Activated naive CD8-positive, alpha-beta T cell treated with anti-CD3 and anti-CD28 coated beads, Interleukin-2, amount 10 ng/mL, durations not matched to agents 7 days and 5 days (primary cell): ENCODE results near the gene WDR5B. TPM values are rescaled to one million over a fixed set of nuclear protein-coding genes. Genes with fewer than 3 reads are reported as not detected.
A peak's percentile ranks its signal among the peaks of the same experiment; 100 is the strongest.

ENCODE experiments used
- ATAC-seq: fragments of 150-1000 bp; cut with Tn5 transposase; one replicate; pipeline ENCODE4 v1.10.0; 2021; ENCODE audit warnings: low read depth, moderate library complexity
- POLR2A ChIA-PET: fragments of 350-600 bp; sonication (Branson Sonifier 250); formaldehyde crosslinking; loops from one replicate; lab custom pipeline; 2021; ENCODE audit warnings: antibody characterized with exemption; lab: Charles Lee
- DNase-seq: peaks from one replicate; pipeline ENCODE4 v3.0.0; 2021
- H3K27ac Mint-ChIP-seq: one replicate; pipeline ENCODE4 v1.8.0; 2022; ENCODE audit warnings: mild to moderate bottlenecking, mixed read lengths
- H3K27me3 Mint-ChIP-seq: one replicate; pipeline ENCODE4 v1.8.0; 2022; ENCODE audit warnings: mild to moderate bottlenecking, moderate library complexity, mixed read lengths
- H3K36me3 Mint-ChIP-seq: one replicate; pipeline ENCODE4 v1.8.0; 2021; ENCODE audit warnings: mild to moderate bottlenecking, mixed read lengths
- H3K4me1 Mint-ChIP-seq: one replicate; pipeline ENCODE4 v1.8.0; 2021; ENCODE audit warnings: mixed read lengths
- H3K4me3 Mint-ChIP-seq: one replicate; pipeline ENCODE4 v1.8.0; 2022; ENCODE audit warnings: mild to moderate bottlenecking, moderate library complexity, mixed read lengths
- H3K9me3 Mint-ChIP-seq: one replicate; pipeline ENCODE4 v1.8.0; 2021; ENCODE audit warnings: mixed read lengths
- total RNA-seq, 2 experiments: library from RNA; stranded (reverse); gene quantifications; one replicate each; pipeline ENCODE4 v1.2.3, GENCODE V29; 2021

Gene WDR5B
- total RNA-seq, 2 experiments from 2014 or later = 6.6 to 7.6 TPM

DNA sequence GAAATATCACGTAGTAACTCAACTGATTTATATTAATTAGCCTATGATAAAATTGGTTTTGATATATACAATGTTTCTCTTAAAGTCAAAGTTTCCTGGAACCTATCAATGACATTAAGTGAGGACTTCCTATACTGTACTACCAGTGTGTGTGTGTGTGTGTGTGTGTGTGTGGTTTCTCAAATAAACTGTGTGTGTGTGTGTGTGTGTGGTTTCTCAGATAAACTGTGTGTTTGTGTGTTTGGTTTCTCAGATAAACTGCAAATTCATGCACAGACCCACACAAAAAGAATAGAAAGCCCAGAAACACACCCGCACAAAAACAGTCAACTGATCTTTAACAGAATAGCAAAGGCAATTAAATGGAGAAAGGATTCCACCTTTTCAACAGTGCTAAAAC is 14.5 kb upstream of the WDR5B start:
- H3K4me1 Mint-ChIP-seq = peaks cover 2% of the 10 kb centered on the region
- no peaks in the 10 kb centered on the region for H3K9me3 Mint-ChIP-seq
- POLR2A ChIA-PET = interaction anchor here (1.1 kb wide), 1 partner anchor 14 kb away, joined by 3 read pairs; no protein-coding TSS in a partner anchor
- no peak overlapping the region for H3K4me3 Mint-ChIP-seq
- H3K27ac Mint-ChIP-seq = no peak overlapping the region
- no peak for ATAC-seq
- no peak for DNase-seq
- H3K36me3 Mint-ChIP-seq = peaks cover 61% of the 10 kb centered on the region
- H3K27me3 Mint-ChIP-seq = no peaks in the 10 kb centered on the region

DNA sequence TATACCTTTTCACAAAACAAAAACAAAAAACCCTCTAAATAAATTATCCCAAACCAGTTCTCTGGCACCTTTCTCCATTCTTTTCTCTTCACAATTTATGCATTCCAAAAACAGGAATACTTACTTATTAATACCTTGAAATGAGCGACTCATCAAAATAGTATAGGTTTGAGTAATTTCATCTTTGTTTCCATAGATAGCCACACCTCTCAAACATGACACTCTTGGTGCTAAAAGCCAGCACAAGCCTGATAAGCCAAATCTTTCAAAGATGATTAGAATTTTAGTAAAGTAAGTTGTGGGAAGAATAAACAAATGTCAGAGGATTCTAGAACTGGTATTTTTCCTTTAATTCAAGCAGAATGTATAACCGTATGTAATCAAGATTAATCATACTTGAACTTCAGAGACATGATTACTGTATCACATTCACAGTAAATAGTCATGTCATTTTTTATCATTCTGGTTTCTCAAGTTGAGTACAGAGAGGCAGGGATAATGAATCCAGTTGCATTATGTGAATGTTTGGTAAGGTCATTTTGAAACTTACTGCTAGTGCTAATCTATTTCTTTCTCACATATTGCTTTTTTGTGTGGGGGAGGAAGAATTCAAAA is 12.1 kb upstream of the WDR5B start:
- no peaks in the 10 kb centered on the region for H3K9me3 Mint-ChIP-seq
- peaks cover 53% of the 10 kb centered on the region for H3K36me3 Mint-ChIP-seq
- H3K27me3 Mint-ChIP-seq = no peaks in the 10 kb centered on the region
- peaks cover 2% of the 10 kb centered on the region for H3K4me1 Mint-ChIP-seq
- no peak overlapping the region for H3K27ac Mint-ChIP-seq
- ATAC-seq = no peak
- DNase-seq = no peak
- no peak overlapping the region for H3K4me3 Mint-ChIP-seq
- POLR2A ChIA-PET = no interaction called here

DNA sequence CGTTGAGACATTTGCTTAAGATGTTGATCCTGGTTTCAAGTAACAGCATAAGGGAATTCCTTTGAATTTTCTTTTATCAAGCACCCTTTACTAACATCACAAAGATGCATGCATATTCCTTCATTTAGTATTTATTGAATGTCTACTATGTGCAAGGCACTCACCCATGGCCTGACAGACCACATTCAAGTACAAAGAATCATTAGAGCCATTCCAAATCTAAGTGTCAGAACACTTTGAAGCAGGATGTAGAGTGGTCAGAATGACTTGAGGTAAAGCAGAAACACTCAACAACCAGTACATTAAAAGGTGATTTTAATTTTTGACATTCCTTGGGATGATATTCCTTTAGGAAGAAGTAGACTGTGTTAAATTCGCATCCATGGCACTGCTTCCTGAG is 6.0 kb upstream of the WDR5B start:
- peaks cover 7% of the 10 kb centered on the region for H3K4me1 Mint-ChIP-seq
- no peak overlapping the region for H3K4me3 Mint-ChIP-seq
- POLR2A ChIA-PET = no interaction called here
- no peak for DNase-seq
- H3K36me3 Mint-ChIP-seq = peaks cover 30% of the 10 kb centered on the region
- no peaks in the 10 kb centered on the region for H3K9me3 Mint-ChIP-seq
- H3K27ac Mint-ChIP-seq = no peak overlapping the region
- no peaks in the 10 kb centered on the region for H3K27me3 Mint-ChIP-seq
- ATAC-seq = no peak

DNA sequence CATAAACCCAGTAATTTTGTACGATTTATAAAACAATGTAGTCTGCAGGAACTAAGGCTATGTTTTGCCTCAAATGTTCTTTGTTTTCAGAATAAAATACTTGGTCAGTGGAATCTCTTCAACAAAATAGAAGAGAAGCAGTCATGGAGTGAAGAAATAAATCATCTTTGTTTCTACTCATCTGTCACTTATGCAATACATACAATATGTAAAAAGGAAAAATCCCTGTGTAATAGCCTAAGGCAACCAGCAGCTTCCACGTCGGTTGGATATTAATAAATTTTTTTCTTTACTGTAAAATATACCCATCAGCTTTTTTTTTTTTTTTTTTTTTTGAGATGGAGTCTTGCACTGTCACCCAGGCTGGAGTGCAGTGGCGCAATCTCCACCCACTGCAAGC is 5.2 kb upstream of the WDR5B start:
- POLR2A ChIA-PET = interaction anchor here (0.6 kb wide), 1 partner anchor 69 kb away, joined by 3 read pairs; no protein-coding TSS in a partner anchor
- no peaks in the 10 kb centered on the region for H3K9me3 Mint-ChIP-seq
- peaks cover 24% of the 10 kb centered on the region for H3K36me3 Mint-ChIP-seq
- peaks cover 10% of the 10 kb centered on the region for H3K4me1 Mint-ChIP-seq
- no peak overlapping the region for H3K27ac Mint-ChIP-seq
- ATAC-seq (no peak), DNase-seq (no peak)
- H3K27me3 Mint-ChIP-seq = no peaks in the 10 kb centered on the region
- no peak overlapping the region for H3K4me3 Mint-ChIP-seq

DNA sequence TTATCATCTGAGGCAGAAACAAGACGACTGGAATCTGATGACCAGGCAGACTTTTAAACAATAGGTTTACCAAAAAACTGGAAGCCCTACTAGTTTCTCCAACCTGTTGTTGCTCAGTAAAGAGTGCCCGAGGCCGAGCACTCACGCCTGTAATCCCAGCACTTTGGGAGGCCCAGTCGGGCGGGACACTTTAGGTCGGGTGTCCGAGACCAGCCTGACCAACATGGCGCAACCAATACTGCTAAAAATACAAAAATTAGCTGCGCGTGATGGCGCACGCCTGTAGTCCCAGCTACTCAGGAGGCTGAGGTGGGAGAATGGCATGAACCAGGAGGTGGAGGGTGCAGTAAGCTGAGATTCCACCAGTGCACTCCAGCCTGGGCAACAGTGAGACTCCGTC is 1.1 kb upstream of the WDR5B start:
- H3K27ac Mint-ChIP-seq = peak overlapping the region; percentile 98
- peaks cover 21% of the 10 kb centered on the region for H3K36me3 Mint-ChIP-seq
- POLR2A ChIA-PET = interaction anchor here (0.5 to 2.4 kb wide), 11 partner anchors 33 to 871 kb away, joined by 3 to 25 read pairs (median 5); partner anchors contain the start of genes DTX3L, FAM162A, HCLS1 and HSPBAP1
- peaks cover 34% of the 10 kb centered on the region for H3K4me1 Mint-ChIP-seq
- DNase-seq (no peak), ATAC-seq (no peak)
- H3K9me3 Mint-ChIP-seq = no peaks in the 10 kb centered on the region
- no peaks in the 10 kb centered on the region for H3K27me3 Mint-ChIP-seq
- peak overlapping the region; percentile 97 for H3K4me3 Mint-ChIP-seq

DNA sequence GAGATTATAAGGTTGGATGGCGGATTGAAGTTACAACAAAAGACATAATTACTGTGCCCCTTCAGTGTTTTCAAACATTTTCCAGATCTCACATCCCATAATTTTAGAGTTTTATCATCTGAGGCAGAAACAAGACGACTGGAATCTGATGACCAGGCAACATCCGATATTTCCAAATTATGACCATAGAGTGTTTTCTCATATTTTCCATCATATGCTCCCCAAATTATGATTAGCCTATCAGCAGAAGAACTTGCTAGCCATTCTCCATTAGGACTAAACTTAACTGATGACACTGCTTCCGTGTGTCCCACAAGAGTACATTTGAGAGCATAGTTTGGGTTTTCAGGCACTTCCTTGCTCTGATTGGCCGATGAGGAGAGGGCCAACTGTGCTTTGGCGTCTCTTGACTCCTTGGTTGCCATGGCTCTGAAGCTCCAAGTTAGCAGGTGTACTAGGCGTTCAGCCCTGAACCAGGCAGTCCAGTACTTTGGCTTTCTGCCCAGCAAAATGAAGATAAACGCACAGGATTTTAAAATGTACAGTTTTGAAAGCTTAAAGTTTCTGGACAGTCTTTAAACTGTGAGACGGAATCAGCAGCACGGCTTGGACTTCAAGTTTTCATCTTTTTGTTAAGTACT is 638 bp downstream of the WDR5B start:
- peak overlapping the region; percentile 97 for H3K4me3 Mint-ChIP-seq
- H3K9me3 Mint-ChIP-seq = no peaks in the 10 kb centered on the region
- H3K36me3 Mint-ChIP-seq = peaks cover 21% of the 10 kb centered on the region
- H3K27me3 Mint-ChIP-seq = no peaks in the 10 kb centered on the region
- H3K27ac Mint-ChIP-seq = peak overlapping the region; percentile 98
- peaks cover 36% of the 10 kb centered on the region for H3K4me1 Mint-ChIP-seq
- POLR2A ChIA-PET = interaction anchor here (1.0 to 2.3 kb wide), 9 partner anchors 31 to 755 kb away, joined by 3 to 25 read pairs (median 5); partner anchors contain the start of genes FAM162A, HCLS1, HSPBAP1 and KPNA1
- DNase-seq (peak; percentile 38), ATAC-seq (peak; percentile 50)

DNA sequence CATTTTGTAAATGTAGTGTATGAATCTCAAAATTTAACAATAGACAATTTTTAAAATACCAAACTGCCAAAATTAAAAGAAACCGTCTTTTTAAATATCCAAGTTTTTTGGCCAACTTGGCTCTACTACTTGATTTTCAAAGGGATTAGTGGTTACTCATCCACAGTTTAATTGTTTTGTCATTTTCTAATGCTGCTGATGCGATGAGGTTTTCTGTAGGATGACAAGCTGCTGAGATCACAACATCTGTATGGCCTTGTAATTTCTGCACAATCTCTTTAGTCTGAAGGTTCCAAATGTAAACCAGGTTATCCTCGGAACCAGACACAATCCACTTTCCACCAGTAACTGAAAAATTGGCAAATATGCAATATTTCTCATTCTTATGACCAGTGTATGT is 1.5 kb downstream of the WDR5B start:
- Mint-ChIP-seq H3K36me3 (peaks cover 22% of the 10 kb centered on the region), H3K4me1 (peaks cover 36% of the 10 kb centered on the region), H3K4me3 (peak overlapping the region; percentile 97), H3K27ac (peak overlapping the region; percentile 98), H3K27me3 (no peaks in the 10 kb centered on the region), H3K9me3 (no peaks in the 10 kb centered on the region)
- POLR2A ChIA-PET = interaction anchor here (1.6 kb wide), 1 partner anchor 265 kb away, joined by 3 read pairs; no protein-coding TSS in a partner anchor
- no peak for DNase-seq
- ATAC-seq = no peak

DNA sequence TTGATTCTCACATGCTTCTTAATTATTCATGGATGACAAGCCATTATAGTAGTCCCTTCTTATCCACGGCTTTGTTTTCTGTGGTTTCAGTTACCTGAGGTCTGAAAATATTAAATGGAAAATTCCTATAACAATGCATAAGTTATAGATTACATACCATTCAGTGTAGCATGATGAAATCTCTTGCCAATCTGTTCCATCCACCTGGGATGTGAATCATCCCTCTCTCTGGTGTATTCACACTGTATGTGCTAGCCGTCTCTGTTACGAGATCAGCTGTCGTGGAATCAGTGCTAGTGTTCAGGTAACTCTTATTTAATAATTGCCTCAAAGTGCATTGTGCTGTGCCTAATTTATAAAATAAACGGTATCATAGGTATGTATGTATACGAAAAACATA is 5.2 kb downstream of the WDR5B start:
- no peak for ATAC-seq
- no peak for DNase-seq
- peaks cover 32% of the 10 kb centered on the region for H3K36me3 Mint-ChIP-seq

DNA sequence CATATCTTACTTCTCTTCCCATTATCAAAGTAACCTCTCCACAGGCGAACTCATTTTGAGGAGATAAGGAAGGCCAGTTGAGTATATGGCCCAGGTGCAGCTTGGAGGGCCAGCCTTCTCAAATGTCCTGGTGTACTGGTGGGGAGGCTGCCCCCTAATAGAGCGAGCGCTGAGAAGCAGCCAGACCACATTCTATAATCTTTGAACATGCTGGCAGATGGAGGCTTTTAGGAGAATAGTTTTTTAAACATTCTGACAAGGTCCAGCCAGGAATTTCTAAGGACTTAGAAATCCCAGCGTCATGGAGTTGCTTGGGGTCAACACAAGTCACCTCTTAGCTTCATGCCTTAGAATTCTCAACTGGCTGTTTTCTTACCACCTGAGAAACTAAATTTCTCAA is 5.8 kb downstream of the WDR5B start:
- Mint-ChIP-seq H3K9me3 (no peaks in the 10 kb centered on the region), H3K27ac (no peak overlapping the region), H3K4me3 (no peak overlapping the region), H3K27me3 (no peaks in the 10 kb centered on the region), H3K4me1 (peaks cover 27% of the 10 kb centered on the region), H3K36me3 (peaks cover 29% of the 10 kb centered on the region)
- POLR2A ChIA-PET = no interaction called here
- ATAC-seq (no peak), DNase-seq (no peak)

More for the DNA sequence above, 5.2 kb downstream of the WDR5B start:
- Mint-ChIP-seq H3K27ac (no peak overlapping the region), H3K4me3 (no peak overlapping the region), H3K9me3 (no peaks in the 10 kb centered on the region), H3K4me1 (peaks cover 30% of the 10 kb centered on the region), H3K27me3 (no peaks in the 10 kb centered on the region)
- POLR2A ChIA-PET = no interaction called here

DNA sequence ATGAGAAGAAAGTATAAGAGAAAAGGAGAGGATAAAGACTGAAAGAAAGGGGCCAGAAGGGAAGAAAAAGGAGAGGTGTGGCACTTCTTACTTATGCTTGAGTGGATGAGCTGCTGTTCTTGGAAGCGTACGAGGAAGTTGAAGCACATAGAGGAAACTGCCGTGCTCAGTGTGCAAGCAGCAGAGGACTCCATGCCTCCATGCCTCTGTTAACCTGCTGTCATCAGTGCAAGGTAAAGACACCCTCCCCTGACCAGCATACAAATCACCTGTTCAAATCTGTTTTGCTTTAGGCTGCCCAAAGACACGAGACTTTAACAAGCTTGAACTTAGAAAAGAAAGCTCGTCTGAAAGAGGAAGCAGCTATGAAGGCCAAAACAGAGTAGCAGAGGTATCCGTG is 6.4 kb downstream of the WDR5B start:
- ATAC-seq (no peak), DNase-seq (no peak)
- H3K4me3 Mint-ChIP-seq = no peak overlapping the region
- peaks cover 26% of the 10 kb centered on the region for H3K36me3 Mint-ChIP-seq
- peak overlapping the region; percentile 64 for H3K27ac Mint-ChIP-seq
- H3K27me3 Mint-ChIP-seq = no peaks in the 10 kb centered on the region
- peaks cover 20% of the 10 kb centered on the region for H3K4me1 Mint-ChIP-seq
- no peaks in the 10 kb centered on the region for H3K9me3 Mint-ChIP-seq
- POLR2A ChIA-PET = no interaction called here

DNA sequence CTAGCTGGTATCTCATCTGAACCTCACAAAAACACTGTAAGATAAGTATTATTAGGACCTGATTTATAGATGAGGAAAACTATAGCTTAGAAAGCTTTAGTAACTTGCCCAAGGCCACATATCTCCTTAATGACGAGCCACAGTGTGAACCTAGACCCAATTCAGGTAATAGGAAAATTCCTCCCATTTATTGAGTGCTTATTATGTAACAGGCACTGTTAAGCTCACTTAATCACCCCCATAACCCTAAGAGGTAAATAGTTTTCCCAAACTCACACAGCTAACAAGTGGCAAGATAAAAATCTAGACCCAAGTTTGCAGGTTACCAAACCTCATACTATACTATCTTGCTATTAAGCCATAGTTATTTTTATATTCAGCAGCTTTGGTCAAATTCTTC is 7.9 kb downstream of the WDR5B start:
- Mint-ChIP-seq H3K4me3 (no peak overlapping the region), H3K36me3 (peaks cover 34% of the 10 kb centered on the region), H3K9me3 (no peaks in the 10 kb centered on the region), H3K27ac (no peak overlapping the region), H3K4me1 (peaks cover 19% of the 10 kb centered on the region), H3K27me3 (no peaks in the 10 kb centered on the region)
- no peak for DNase-seq
- POLR2A ChIA-PET = no interaction called here
- ATAC-seq = no peak

DNA sequence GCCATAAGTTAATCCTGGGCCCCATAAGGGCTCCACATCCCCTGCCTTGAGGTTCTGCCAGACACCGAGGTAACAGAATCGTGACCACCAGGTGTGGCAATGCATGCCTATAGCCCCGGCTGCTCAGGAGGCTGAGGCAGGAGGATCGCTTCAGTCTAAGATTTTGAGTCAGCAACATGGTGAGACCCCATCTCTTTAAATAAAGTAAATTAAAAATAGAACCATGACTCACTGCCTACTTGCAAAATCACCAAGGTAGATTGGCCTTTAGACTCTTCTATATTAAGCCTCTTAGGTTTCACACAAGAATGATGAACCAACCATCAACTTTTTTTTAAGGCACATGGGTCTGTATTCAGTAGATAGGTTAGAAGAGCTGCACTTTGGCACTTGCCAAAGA is 9.7 kb downstream of the WDR5B start:
- Mint-ChIP-seq H3K4me3 (no peak overlapping the region), H3K27me3 (no peaks in the 10 kb centered on the region), H3K27ac (no peak overlapping the region), H3K4me1 (peaks cover 10% of the 10 kb centered on the region), H3K36me3 (peaks cover 33% of the 10 kb centered on the region), H3K9me3 (no peaks in the 10 kb centered on the region)
- POLR2A ChIA-PET = no interaction called here
- ATAC-seq = no peak
- DNase-seq = no peak

DNA sequence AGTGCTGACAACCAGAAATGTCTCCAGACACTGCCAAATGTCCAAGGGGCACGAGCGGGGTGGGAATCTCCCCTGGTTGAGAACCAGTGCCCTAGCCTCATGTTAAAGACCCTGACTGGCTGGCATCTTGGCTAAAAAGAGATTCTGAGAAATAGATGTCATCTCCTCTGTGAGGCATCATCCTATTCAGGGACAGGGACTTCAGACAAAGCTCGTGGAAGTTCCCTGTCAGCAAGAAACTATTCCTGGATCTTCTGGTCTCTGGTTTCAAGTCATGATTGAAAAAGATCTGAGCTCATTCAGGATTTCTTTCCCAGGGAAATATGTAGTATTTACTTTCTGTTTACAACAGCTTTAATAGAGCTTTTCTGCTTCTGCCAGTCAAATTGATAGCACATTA is 10.8 kb downstream of the WDR5B start:
- no peak overlapping the region for H3K27ac Mint-ChIP-seq
- no peaks in the 10 kb centered on the region for H3K9me3 Mint-ChIP-seq
- H3K4me3 Mint-ChIP-seq = no peak overlapping the region
- H3K36me3 Mint-ChIP-seq = peaks cover 32% of the 10 kb centered on the region
- DNase-seq (no peak), ATAC-seq (no peak)
- POLR2A ChIA-PET = no interaction called here
- H3K4me1 Mint-ChIP-seq = peaks cover 11% of the 10 kb centered on the region
- no peaks in the 10 kb centered on the region for H3K27me3 Mint-ChIP-seq

DNA sequence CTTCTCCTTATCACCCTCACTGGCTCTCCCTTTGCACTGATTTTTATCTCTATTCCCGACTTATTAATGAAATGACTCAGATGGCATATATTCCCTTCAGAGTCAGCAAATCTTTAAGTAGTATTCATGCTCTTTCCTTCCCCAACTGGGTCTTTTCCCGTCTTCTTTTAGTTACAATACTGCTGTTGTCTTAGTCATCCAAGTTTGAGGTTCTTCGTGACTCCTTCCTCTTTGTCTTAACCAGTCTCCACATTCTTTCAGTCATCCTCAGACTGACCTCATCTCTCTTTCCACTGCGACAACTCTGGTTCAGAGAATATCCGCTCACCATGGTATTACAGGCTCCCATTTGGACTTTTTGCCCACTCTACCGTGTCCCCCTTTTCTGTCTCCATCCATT is 12.4 kb downstream of the WDR5B start:
- Mint-ChIP-seq H3K27ac (no peak overlapping the region), H3K27me3 (no peaks in the 10 kb centered on the region), H3K4me1 (peaks cover 6% of the 10 kb centered on the region), H3K36me3 (peaks cover 35% of the 10 kb centered on the region), H3K9me3 (no peaks in the 10 kb centered on the region), H3K4me3 (no peak overlapping the region)
- no peak for ATAC-seq
- no peak for DNase-seq
- POLR2A ChIA-PET = no interaction called here
